ENCODE data around the gene KRT72.

The KRT72 gene

DNA sequence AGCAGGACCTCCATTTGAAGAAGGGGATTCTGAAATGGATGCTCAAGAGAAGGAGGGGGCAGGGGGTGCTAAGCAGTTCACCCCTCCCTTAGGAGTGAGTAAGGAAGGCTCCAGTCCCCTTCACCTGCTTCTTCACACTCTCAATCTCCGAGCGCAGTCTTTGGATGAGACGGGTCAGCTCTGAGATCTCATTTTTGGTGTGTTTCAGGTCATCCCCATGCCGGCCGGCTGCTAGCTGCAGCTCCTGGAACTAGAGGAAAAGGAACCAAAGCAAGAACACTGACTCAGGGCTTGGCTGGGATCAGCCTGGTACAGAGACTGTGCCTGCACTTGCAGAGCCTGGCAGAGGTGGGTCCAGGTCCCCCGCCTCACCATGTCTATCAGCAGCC lies 9.8 kb upstream of the KRT72 start:
- in situ Hi-C loops (cut with HindIII; ENCODE audit: low pct_unique_long_range_greater_than_20kb, low sequenced_read_pairs), result no loop called here
- no peak for TF ChIP-seq JUND (IDR thresholded peaks at IDR 0.05; ENCODE audit: low read depth)

DNA sequence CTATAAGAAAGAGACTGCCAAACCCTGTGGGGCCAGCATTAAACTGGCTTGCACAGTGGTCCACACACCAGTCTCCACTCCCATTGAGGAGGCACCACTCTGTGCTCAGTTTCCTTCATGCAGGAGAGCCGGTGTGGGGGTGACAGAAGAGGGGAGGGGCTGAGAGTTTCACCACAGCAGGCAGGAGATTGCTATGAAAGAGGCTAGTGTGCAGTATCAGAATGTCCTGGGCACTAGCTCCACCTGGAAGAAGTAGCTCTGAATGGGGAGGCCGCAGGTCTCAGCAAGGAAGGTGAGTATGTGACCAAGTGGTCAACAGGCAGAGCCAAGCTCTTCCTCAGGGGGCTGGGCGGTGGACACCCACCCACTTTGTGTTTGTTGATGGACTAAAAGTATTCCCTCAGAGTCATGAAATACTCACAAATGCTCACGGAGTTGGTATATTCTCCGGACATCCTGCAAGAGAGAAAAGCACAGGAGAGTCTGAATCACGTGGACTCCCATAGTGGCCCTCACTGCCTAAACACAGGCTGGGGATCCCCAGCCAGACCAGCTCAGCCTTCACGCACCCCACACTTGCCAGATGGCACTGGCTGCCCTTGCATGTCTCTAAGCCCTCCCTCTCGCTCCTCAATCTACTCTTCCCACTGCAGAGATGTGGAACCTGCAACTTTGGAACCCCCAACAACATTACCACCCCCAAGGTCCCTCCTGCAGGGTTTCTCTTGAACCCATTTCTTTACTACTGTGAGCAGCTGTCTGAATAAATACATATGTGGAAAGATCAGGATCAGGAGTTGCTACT lies 7.8 kb upstream of the KRT72 start:
- DNase-seq (ENCODE audit: low read depth in 1 of 2, low spot score in 1 of 2), result no peak
- no peak for TF ChIP-seq JUND (IDR thresholded peaks at IDR 0.05; ENCODE audit: low read depth)
- in situ Hi-C loops (cut with HindIII; ENCODE audit: low pct_unique_long_range_greater_than_20kb, low sequenced_read_pairs), result no loop called here

More for the DNA sequence above, 9.8 kb upstream of the KRT72 start:
- no peak for DNase-seq (ENCODE audit: low read depth in 1 of 2, low spot score in 1 of 2)

- in situ Hi-C loops (cut with HindIII; ENCODE audit: low pct_unique_long_range_greater_than_20kb, low sequenced_read_pairs), result no loop called here
- no peak for TF ChIP-seq JUND (IDR thresholded peaks at IDR 0.05; ENCODE audit: low read depth)
- DNase-seq (ENCODE audit: low read depth in 1 of 2, low spot score in 1 of 2), result no peak
These were observed 6.9 kb upstream of the KRT72 start for GRCh38 chr12:52608161-52608560.

DNA sequence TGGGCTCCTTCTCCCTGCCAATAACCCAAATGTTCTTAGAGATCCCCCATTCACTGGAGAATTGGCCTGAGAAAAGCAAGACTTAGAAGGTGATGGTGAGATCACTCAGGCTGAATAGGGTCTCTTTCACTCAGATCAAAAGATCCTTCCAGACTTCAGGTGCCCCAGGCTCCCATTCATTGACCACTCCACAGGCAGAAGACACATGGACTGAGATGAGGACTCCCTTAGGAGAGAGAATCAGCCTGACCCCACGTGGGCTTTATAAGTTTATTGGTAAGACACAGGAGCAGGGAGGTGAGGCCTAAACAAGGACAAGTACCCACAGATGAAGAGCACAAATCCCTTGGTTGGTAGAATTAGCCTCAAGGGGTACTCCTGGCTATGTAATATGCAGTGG lies 6.1 kb upstream of the KRT72 start:
- no peak for TF ChIP-seq JUND (IDR thresholded peaks at IDR 0.05; ENCODE audit: low read depth)
- DNase-seq (ENCODE audit: low read depth in 1 of 2, low spot score in 1 of 2), result no peak
- in situ Hi-C loops (cut with HindIII; ENCODE audit: low pct_unique_long_range_greater_than_20kb, low sequenced_read_pairs), result no loop called here

DNA sequence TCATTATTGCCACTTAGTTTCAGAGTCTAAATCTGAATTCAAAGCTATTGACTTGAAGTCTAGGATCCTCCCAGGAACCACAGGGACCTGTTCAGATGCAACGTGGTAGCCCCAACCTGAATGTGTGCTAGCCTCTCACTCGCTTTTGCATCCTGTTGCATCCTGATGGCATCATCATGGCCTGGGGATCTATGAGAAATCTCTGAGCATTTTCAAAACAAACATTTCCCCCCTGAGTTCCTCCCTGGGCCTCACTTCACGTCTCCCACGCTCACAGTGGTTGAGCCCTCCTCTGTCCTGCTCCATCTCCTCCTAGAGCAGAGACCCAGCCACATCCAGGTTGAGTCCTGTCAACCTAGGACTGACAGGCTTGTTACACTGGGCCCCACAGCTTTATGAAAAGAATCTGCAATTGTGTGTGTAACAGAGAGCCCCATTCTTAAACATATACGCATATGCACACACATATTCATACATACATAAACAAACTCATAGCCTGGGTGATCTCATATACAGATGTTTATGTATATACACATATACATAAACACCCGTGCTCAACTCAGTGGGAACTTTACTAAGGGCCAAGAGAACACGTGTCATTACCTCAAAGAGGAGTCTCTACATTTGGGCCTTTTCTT lies 5.4 kb upstream of the KRT72 start:
- no peak for DNase-seq (ENCODE audit: low read depth in 1 of 2, low spot score in 1 of 2)
- in situ Hi-C loops (cut with HindIII; ENCODE audit: low pct_unique_long_range_greater_than_20kb, low sequenced_read_pairs), result no loop called here
- no peak for TF ChIP-seq JUND (IDR thresholded peaks at IDR 0.05; ENCODE audit: low read depth)

GRCh38 chr12:52606096-52606495 lies 4.8 kb upstream of the KRT72 start:
- no peak for DNase-seq (ENCODE audit: low read depth in 1 of 2, low spot score in 1 of 2)
- in situ Hi-C loops (cut with HindIII; ENCODE audit: low pct_unique_long_range_greater_than_20kb, low sequenced_read_pairs), result no loop called here
- TF ChIP-seq JUND (IDR thresholded peaks at IDR 0.05; ENCODE audit: low read depth), result no peak

DNA sequence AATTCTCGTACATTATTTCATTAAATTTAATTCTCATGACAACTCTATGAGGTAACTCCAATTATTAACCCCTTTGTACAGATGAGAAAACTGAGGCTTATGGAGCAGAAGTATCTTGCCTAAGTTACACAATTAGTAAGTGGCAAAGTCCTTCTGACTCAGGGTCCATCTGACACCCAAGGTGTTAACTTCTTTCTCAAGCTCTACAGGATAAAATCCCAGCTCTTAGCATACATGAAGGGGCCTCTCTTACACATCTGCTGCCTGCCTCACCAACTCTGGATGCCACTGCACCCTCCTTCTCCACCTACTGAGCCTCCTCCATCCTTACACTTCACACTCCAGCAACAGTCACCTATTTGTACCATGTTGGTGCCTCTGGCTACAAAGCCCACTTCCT lies 4.3 kb upstream of the KRT72 start:
- in situ Hi-C loops (cut with HindIII; ENCODE audit: low pct_unique_long_range_greater_than_20kb, low sequenced_read_pairs), result no loop called here
- TF ChIP-seq JUND (IDR thresholded peaks at IDR 0.05; ENCODE audit: low read depth), result no peak
- DNase-seq (ENCODE audit: low read depth in 1 of 2, low spot score in 1 of 2), result no peak

DNA sequence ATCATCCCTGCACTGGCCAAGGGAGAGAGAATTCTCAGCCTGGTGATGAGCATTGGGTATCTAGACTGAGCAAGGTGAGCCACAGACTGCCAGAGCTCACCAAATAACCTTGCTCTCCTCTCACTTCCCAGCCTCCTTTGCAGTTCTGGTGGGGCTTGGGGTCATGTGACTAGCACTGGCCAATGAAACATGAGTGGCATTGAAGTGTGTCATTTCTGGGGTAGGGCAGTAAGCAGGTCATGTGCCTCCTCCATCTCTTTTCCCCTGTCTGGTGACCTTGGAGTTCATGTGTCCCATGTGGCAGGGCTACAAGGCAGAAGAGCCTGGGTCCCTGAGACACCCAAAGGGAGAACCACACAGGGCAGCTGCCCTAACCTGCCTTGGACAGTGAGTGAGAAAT lies 3.6 kb upstream of the KRT72 start:
- no peak for TF ChIP-seq JUND (IDR thresholded peaks at IDR 0.05; ENCODE audit: low read depth)
- DNase-seq (ENCODE audit: low read depth in 1 of 2, low spot score in 1 of 2), result no peak
- in situ Hi-C loops (cut with HindIII; ENCODE audit: low pct_unique_long_range_greater_than_20kb, low sequenced_read_pairs), result no loop called here

GRCh38 chr12:52603314-52603713 lies 2.1 kb upstream of the KRT72 start:
- in situ Hi-C loops (cut with HindIII; ENCODE audit: low pct_unique_long_range_greater_than_20kb, low sequenced_read_pairs), result no loop called here
- no peak for DNase-seq (ENCODE audit: low read depth in 1 of 2, low spot score in 1 of 2)
- TF ChIP-seq JUND (IDR thresholded peaks at IDR 0.05; ENCODE audit: low read depth), result no peak

GRCh38 chr12:52602552-52602951 lies 1.3 kb upstream of the KRT72 start:
- DNase-seq (ENCODE audit: low read depth in 1 of 2, low spot score in 1 of 2), result no peak
- in situ Hi-C loops (cut with HindIII; ENCODE audit: low pct_unique_long_range_greater_than_20kb, low sequenced_read_pairs), result no loop called here
- no peak for TF ChIP-seq JUND (IDR thresholded peaks at IDR 0.05; ENCODE audit: low read depth)

DNA sequence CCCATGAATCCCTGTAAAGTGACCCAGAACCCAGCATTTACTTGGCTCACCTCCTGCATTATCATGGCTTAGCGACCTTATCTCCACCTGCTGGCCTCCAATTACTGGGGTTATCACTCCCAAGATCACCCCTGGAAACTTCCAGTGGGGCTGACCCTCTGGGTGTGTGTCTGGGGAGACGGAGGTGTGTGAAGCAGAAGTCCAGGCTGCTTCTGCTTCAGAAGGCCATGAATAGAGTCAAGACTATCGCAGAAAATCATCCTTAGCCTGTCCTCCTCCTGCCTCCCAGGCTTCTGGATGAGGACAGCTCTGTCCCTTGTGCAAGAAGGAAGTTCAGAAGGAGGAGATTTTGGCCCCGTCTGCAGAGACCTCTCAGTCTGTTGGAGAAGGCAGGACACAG lies 408 bp upstream of the KRT72 start:
- TF ChIP-seq JUND (IDR thresholded peaks at IDR 0.05; ENCODE audit: low read depth), result no peak
- in situ Hi-C loops (cut with HindIII; ENCODE audit: low pct_unique_long_range_greater_than_20kb, low sequenced_read_pairs), result no loop called here
- DNase-seq (ENCODE audit: low read depth in 1 of 2, low spot score in 1 of 2), result no peak

DNA sequence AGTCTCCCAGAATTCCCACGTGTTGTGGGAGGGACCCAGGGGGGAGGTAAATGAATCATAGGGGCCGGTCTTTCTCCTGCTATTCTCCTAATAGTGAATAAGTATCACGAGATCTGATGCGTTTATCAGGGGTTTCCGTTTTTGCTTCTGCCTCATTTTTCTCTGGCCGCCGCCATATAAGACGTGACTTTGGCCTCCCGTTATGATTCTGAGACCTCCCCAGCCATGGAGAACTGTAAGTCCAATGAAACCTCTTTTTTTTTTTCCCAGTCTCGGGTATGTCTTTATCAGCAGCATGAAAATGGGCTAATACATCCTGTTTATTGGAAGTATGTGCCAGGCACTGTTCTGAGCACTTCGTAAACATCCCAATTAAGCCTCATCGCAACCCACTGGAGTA lies 788 bp downstream of the KRT72 start:
- no peak for DNase-seq (ENCODE audit: low read depth in 1 of 2, low spot score in 1 of 2)
- no peak for TF ChIP-seq JUND (IDR thresholded peaks at IDR 0.05; ENCODE audit: low read depth)

GRCh38 chr12:52600071-52600470 lies 1.2 kb downstream of the KRT72 start:
- DNase-seq (ENCODE audit: low read depth in 1 of 2, low spot score in 1 of 2), result no peak
- no peak for TF ChIP-seq JUND (IDR thresholded peaks at IDR 0.05; ENCODE audit: low read depth)
- in situ Hi-C loops (cut with HindIII; ENCODE audit: low pct_unique_long_range_greater_than_20kb, low sequenced_read_pairs), result no loop called here

More for the DNA sequence above, 788 bp downstream of the KRT72 start:
- in situ Hi-C loops (cut with HindIII; ENCODE audit: low pct_unique_long_range_greater_than_20kb, low sequenced_read_pairs), result no loop called here

Data from T47D (cell line).